Activated CD8-positive, alpha-beta memory T cell treated with anti-CD3 and anti-CD28 coated beads for 48 hours (primary cell): ENCODE results near the gene SRD5A2.
A peak's percentile ranks its signal among the peaks of the same experiment; 100 is the strongest.
"Not testable (repeated sequence)": the region's sequence is repeated elsewhere in the genome, so short reads cannot be mapped to it uniquely, and the experiment has no call there.

Experiments
- DNase-seq, 3 experiments: peaks; one replicate each; pipeline ENCODE4 v3.0.0-alpha.2; 2020; ENCODE audit warnings: low read depth in 2 of 3, low spot score in 2 of 3

SRD5A2 gene

DNA sequence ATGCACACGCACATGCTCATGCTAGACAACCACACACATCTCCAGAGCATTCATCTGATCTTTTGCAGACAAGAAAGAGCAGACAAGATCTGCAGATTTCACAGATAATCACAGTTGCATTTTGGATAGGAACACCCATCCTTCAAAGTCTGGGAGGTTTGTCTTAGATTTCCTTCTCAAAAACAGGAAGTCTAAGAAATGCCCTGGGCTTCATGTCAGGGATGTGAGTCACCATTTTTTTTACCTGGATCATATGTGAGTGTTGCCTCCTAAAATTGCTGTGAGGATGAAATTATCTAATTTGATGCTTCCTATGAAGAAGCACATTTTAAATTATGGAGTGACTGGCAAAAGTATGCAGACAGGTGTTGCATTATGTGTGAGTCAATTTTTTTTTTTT lies 46.1 kb downstream of the SRD5A2 start:
- DNase-seq, result no peak

DNA sequence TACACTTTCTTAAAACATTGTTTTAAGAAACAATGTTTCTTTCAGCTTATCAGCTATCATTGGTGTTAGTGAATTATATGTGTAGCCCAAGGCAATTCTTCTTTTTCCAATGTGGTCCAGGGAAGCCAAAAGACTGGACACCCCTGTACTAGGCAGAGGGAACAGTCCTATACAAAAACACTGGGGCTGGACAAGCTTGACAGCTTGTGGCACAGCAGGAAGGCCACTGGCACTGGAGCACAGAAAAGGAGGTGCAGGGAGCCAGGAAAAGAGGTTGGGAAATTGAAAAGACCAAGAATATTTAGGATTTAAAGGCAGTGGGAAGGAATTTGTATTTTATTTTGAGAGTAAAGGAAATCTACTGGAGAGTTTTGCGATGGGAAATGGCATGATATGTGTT lies 47.7 kb downstream of the SRD5A2 start:
- no peak for DNase-seq

DNA sequence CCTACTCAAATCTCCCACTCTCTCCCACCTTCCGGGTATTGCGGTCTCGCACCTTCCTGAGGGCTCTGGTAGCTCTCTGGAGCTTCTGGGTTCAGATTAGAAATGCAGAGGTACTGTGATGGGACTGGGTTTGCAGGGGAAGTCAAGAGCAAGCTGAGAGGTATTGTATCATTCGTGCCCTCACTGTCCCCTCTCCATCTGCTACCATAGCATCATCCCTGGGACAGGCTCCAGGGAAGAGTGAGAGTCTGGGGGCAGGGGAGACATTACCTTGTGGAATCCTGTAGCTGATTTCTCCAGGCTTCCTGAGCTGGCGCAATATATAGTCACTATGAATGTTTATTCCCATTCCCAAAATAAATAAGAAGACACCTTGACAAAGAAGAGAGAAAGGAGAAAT lies 49.6 kb downstream of the SRD5A2 start:
- no peak for DNase-seq

DNA sequence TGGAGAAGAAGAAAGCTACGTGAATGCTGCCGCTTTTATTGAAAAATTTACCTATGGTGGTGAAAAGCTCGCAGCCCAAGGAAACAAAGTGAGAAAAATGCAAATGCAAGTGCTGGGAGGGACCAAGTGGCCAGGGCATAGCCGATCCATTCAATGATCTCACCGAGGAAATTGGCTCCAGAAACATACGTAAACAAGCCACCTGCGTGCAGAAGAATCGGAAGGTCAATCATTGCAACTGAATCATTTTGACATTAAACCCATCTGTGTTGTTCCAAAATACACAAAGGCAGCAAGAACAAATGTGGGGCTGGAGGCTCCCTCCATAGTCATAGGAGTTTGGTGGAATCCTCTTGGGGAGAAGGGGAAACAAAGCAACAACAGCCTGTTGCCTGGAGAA lies 51.5 kb downstream of the SRD5A2 start:
- DNase-seq, result no peak

DNA sequence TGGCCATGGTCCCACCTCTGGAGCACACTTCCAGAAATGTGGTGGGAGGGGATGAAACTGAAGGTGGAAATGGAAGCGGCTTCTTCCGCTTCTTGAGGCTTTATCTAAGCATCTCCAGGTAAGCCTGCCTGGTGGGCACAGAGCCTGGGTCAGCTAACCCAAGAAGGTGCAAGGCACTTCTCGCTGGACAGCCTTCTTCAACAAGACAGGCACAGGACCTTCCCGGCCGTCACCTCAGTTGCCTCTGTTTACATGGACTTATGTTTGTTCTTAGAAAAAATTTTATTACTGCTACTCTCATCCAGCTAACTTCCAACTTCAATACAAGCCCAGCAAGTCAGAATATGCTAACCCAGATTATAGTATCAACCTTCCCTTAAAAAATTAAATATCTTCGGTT lies 51.9 kb downstream of the SRD5A2 start:
- DNase-seq, result no peak

DNA sequence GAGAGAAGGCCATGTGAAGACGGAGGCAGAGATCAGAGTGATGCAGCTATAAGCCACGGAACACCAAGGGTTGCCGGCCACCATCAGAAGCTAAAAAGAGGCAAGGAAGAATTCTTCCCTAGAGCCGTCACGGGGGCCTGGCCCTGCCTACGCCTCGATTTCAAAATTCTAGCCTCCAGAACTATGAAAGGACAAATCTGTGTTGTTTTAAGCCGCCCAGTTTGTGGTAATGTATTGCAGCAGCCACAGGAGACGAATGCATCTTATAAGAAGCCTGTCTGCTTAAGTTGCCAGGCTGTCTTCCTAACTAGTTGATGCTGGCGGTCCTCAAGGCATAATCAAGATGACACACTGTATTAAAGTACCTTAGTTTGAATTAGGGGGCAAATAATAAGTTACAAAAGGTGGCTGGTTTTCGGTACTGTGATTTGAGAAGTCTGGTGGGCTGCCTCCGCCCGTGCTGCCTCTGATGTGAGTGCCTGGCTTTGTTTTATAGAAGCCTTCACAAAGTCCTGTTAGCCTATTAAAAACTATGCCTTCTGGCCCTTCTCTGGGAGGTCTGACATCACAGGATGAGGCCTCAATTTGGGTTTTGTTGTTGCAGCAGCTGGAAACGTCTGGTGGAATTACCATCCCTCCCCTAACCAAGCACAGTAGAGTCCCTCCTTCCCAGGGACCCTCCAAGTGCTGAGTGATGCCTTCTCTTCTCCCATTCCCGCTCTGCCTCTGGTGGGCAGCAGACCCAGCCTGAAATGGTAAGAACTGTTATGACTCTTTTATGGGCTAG lies 53.6 kb downstream of the SRD5A2 start:
- no peak for DNase-seq

DNA sequence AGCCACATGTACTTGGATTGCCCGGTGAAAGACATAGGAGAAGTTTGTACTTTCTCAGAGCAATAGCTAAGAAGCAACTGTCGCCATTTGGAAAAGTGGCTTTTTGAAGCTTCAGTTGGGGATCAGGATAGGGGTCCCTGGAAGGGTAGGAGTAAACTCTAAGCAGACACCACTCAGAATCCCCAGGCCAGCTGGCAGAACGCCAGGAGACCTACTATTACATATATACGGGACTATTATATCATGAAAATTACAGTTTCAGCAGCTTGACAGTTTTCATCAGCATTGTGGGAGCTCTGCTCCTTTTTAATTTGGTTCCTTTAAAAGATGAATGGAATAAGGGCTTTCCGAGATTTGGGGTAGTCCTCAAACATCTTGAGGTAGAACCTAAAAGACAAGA lies 54.9 kb downstream of the SRD5A2 start:
- no peak for DNase-seq

DNA sequence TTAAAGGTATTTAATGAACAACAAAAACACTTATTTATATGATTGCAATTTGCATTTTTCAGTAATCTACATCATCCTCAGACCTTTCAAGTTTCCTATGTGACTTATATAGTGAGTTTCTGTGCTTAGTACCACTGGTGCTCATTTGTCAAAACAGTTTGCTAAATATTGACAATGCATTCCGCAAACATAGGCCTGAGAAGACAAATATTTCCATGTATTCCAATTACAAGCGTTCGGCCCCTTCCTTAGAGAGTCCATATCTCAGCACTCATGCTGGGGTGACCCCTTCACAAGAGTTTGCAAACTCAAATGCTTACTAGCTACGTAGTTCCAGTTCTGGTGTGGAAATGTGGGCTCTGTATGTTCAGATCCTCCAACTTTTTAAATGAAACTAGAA lies 56.1 kb downstream of the SRD5A2 start:
- no peak for DNase-seq

DNA sequence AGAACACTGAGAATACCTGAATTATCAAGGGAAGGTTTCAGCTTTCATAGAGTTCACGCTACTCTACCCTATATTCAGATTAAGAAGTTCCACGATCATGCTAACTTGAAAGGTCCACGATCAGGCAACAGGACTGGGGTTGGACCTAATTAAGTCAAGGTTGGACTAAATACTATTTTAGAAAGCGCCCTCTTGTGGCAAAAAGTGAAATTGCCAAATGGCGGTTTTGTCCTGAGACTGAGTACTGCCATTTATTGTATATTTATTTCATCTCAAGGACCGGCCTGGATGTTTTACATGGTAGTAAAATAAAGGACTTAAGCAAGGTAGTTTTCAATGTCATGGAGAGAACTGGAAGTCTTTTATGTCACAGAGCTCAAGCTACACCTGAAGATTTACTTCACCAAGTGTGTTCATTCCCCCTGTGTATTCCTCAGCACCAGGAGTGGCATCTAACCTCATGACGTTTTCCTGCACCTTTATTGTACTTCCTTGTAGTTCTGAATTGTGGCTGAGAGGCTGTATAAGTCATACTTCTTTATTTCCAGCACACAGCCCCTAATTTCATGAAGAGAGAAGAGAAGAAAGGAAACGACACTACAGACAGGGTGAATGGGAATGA lies 56.8 kb downstream of the SRD5A2 start:
- DNase-seq, result peak in 2 of 3 experiments; percentile 9 to 33

DNA sequence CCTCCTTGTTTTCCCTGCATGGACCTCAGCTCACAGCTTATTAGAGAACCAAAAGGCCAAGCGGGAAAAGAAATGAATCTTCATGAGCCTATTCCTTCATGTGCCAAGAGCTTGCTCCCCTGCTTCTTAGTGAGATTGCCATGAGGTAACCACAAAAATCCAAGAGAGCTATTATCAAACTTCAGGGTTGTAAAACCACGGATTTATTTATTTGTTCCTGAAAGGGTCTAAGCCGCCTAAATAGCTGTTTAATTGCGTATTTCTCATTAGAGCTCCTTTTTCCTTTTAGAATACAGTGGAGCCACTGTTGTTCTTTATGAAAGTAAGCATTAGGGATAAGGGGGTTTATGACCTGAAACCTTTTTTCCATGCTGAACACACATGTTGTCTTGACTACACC lies 58.0 kb downstream of the SRD5A2 start:
- no peak for DNase-seq

DNA sequence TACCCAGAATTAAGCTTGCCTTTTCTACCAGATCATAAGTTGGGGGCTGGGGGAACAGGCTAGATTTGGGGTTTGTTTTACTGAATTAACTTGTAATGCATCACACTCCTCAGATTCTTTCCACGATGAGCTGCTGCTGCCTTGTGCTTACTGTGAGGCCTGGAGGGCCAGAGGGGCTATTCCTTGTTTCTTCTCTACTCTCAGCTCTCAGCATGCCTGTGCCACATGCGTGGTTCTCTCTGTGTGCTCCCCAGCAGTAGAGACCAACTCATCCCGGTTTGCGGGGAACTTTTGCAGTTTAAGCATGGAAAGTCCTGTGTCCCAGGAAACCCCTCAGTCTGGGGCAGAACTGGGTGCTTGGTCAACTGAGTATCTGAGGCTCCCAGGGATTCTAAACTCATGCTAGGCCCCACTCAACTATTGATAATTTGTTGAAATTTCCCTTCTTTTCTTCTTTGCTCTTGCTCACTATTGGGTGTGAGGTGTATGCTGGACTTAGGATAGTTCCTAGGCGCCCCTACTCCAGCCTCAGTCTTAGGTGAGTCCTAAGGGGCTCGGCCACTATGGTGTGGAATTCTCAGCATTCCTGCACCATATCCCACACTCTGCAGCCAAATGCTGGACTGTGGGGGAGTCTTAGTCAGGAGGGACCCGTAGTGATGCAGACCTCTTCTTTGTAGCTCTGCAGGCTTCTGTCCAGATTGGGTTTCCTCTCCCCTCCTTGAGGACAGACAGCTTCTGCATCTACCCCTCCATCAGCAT lies 63.1 kb downstream of the SRD5A2 start:
- DNase-seq, result no peak

DNA sequence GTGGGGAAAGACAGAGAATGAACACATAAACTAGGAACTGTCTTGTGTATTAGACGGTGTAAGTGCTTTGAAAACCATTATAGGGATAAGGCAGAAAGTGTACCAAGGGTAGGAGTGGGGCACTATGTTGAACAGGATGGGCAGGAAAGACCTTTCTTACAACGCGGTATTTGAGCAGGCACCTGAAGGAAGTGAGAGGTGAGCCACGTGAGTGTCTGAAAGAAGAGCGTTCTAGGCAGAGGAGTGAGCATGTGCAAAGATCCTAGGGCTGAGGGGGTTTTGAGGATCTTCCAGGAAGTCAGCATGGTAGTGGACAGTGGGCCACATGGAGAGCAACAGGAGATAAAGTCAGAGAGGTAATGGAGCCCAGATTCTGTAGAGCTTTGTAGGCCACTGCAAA lies 65.2 kb downstream of the SRD5A2 start:
- no peak for DNase-seq

DNA sequence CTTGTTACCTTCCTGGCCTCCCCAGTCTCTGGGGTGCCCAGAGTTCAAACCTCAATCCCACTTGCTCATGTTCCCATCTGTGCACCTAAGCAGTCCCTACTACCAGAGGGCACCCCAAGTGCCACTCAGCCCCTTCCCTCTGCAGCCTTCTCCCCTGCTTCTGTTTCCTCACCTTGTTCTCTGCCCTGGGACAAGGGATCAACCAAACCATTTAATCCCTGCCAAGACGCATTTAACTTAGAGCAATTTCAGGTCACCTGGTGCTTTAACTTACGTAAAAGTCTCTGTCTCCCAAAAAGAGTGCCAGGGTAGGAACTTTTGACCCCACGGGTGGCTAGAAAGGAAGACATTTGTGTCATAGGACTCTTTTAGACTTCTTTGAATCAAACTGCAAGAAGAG lies 67.2 kb downstream of the SRD5A2 start:
- no peak for DNase-seq

DNA sequence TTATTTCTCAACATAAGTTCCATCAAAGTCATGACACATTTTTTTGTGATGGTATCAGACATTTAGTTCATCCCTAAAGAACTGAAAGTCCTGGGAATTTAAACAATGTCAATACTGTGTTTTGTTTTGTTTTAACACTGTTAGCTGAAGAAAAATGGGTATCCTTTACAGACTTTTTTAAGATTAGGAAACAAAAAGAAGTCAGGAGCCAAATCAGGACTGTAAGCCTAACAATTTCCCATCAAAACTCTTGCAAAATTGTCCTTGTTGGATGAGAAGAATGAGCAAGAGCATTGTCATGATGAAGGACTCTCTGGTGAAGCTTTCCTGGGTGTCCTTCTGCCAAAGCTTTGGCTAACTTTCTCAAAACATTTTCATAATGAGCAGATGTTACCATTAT lies 69.4 kb downstream of the SRD5A2 start:
- DNase-seq, result no peak

DNA sequence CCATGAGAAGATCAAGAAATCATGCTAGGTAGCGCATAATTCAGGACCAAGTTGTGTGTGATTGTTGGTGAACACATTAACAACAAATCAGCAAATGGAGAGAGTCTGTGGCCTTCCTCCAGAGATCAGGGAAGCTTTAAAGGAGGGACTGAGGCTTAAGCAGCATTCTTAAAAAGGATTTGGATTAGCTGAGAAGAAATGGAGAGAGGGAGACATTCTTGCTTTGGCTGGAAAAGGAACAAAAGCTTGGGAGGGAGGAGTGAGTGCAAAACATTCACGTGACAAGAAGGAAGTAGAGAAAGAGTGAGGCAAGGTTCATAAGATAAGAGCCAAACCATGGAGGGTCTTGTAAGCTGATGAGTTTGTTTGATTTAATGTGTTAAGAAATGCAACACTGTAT lies 75.6 kb downstream of the SRD5A2 start:
- no peak for DNase-seq

DNA sequence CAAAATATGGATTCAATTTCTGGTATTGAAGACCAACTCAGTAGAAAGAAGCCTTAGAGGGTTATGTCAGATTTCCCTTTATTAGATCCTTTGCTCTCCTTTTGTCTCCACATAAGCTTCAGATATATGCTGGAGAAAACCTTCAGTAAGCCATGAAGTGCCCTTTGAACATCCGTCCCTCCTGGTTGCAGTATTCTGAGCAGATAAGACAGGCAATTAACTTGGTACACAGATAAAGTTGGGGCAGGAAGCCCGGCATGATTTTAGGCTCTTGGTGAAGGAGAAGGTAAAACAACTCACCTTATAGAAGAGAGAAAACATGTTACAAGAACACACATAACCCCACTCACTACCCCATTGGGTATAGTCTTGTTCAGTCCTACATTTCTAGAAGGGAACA lies 76.4 kb downstream of the SRD5A2 start:
- DNase-seq, result no peak

DNA sequence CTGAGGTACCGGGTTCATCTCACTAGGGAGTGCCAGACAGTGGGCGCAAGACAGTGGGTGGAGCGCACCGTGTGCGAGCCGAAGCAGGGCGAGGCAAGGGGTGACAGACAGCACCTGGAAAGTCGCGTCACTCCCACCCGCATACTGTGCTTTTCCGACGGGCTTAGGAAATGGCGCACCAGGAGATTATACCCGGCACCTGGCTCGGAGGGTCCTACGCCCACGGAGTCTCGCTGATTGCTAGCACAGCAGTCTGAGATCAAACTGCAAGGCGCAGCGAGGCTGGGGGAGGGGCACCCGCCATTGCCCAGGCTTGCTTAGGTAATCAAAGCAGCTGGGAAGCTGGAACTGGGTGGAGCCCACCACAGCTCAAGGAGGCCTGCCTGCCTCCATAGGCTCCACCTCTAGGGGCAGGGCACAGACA lies 84.3 kb downstream of the SRD5A2 start:
- DNase-seq, result not testable (repeated sequence)

DNA sequence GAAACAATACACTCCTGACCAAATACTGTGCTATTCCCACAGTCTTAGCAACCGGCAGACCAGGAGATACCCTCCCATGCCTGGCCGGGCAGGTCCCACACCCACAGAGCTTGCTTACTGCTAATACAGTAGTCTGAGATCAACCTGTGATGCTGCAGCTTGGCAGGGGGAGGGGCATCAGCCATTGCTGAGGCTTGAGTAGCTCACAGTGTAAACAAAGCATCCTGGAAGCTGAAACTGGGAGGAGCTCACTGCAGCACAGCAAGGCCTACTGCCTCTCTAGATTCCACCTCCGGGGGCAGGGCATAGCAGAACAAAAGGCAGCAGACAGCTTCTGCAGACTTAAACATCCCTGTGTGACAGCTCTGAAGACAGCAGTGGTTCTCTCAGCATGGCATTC lies 91.4 kb downstream of the SRD5A2 start:
- DNase-seq, result not testable (repeated sequence)

DNA sequence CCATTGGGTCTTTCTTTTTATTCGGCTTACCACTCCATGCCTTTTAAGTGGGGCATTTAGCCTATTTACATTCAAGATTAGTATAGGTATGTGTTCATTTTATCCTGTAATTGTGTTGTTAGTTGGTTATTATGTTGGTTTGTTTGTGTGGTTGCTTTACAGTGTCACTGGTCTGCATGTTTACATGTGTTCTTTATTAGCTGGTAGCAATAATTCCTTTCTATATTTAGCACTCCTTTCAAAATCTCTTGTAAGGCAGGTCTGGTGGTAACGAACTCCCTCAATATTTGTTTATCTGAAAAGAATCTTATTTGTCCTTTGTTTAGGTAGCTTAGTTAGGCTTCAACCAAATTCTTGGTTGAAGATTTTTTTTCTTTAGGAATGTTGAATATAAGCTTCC lies 97.5 kb downstream of the SRD5A2 start:
- no peak for DNase-seq

DNA sequence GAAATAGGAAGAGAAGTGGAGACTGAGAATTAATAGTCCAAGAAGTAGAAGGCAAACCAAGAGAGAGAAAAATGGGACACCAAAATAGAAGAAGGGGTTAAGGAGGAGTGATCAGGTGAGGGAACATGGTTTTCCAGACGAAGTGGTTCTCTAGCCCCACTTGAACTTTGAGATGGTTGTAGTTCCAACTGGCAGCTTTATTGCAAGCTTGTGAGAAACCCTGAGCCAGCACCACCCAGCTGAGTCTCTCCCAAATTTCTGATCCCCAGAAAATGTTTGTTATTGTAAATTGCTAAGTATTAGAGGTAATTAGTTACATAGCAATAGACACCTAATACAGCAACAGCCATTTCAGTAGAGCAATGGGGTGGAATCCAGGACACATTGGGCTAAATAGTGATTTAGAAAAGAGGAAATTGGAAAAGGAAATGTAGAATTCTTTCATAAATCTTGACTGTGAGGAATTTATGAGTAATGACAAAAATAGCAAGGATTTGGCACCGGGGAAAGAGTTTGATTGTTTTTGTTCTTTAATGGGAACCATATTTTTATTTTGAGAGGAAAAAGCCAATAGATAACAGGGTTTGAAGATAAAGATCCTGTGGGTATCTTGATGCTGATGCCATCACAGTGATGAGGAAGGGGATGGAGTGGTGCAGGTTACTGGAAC lies 104.1 kb downstream of the SRD5A2 start:
- no peak for DNase-seq

DNA sequence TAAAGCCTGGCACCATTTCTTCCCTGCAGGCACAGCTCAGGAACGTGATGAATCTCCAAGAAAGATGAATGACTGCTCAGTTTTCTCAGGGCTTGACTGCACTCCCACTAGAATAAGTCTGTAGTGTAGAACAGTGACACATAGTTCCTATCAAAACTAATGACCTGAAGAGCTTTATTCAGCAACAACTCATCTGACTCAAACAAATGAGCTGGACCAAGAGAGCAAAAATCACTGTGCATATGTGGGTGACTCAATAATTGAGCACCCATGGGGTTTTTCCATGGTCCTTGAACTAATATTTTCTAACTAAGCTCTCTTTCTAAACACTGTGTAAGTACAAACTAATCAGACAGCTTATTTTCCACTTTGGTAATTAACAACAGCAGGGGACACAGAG lies 105.0 kb downstream of the SRD5A2 start:
- no peak for DNase-seq

DNA sequence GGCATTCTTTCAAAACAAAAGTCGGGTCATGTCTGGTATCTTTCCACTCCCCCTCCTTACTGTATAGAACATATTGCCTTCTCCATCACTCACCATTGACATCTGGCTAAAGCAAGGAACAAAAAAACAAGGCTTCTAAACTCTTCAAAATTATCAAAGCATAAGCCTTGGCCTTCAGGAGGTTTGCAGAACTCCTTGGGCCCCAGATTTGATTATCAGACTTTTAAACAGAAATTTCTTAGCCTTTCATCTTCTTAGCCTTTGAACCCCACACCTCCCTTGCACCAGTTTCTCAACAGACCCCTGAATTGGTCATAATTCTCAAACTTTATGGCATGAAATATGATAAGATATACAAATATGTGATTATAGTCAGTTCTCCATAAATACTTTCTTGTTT lies 106.4 kb downstream of the SRD5A2 start:
- no peak for DNase-seq
